GM12891 (cell line): ENCODE results near the gene TRPC4AP.

ENCODE experiments used
- POLR2A ChIP-seq: IDR thresholded peaks from 2 replicates; pipeline ENCODE4 v1.6.1; 2011; ENCODE audit warnings: low read depth, low read length, control low read depth
- POU2F2 ChIP-seq: IDR thresholded peaks from 2 replicates; pipeline ENCODE4 v1.6.1; 2011; ENCODE audit warnings: low read depth, mild to moderate bottlenecking, control low read depth, low read length, moderate library complexity

- TF ChIP-seq POLR2A, result no peak
- no peak for TF ChIP-seq POU2F2
Measured at GRCh38 chr20:35020108-35020928, 72.3 kb downstream of the TRPC4AP start.
